ENCODE data around the gene ADH6. TPM values are rescaled to one million over a fixed set of nuclear protein-coding genes. Genes with fewer than 3 reads are reported as not detected.
"Not testable (repeated sequence)": the region's sequence is repeated elsewhere in the genome, so short reads cannot be mapped to it uniquely, and the experiment has no call there.

The ADH6 gene
- total RNA-seq, 1 donor from 2014 or later, result not detected

DNA sequence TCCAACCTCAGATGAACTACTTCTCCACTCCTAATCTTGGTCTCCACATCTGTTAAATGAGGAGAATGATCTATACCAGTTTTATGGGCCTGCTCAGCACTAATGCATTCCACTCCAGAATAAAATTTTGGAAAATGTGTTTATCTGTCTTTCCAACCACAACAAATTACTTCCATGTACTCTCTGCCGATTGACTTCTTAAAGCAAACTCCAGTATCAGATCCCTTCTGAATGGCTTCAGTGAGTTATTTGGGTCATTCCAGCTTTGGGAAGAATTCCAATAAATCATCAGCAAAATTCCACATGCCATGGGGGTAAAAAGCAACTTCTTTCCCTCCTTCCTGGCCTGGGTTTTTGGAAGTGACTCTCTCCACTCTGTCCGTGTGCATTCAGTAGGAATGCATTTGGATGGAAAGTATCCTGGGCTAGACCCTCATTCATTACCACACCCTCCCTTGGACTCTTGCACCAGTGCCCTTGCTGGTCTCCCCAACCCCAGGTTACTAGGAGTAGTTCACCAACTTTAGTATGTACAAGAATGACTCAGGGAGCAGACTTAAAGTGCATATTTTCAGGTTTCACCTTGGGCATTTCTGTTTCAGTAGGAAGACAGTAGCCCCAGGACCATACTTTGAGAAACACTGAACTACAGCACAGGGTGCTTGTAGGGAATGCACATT, 15.4 kb upstream of the ADH6 start:
- no peak for DNase-seq
- TF ChIP-seq, protein P1, sequence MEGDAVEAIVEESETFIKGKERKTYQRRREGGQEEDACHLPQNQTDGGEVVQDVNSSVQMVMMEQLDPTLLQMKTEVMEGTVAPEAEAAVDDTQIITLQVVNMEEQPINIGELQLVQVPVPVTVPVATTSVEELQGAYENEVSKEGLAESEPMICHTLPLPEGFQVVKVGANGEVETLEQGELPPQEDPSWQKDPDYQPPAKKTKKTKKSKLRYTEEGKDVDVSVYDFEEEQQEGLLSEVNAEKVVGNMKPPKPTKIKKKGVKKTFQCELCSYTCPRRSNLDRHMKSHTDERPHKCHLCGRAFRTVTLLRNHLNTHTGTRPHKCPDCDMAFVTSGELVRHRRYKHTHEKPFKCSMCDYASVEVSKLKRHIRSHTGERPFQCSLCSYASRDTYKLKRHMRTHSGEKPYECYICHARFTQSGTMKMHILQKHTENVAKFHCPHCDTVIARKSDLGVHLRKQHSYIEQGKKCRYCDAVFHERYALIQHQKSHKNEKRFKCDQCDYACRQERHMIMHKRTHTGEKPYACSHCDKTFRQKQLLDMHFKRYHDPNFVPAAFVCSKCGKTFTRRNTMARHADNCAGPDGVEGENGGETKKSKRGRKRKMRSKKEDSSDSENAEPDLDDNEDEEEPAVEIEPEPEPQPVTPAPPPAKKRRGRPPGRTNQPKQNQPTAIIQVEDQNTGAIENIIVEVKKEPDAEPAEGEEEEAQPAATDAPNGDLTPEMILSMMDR (IDR thresholded peaks at IDR 0.05), result no peak
- H3K4me3 Mint-ChIP-seq, result no peak overlapping the region
- no peak overlapping the region for H3K27ac Mint-ChIP-seq
- no peak for ATAC-seq (ENCODE audit: low read depth)
- peaks cover 10% of the 10 kb centered on the region for H3K9me3 Mint-ChIP-seq
- no peaks in the 10 kb centered on the region for H3K4me1 Mint-ChIP-seq
- peaks cover 2% of the 10 kb centered on the region for H3K27me3 Mint-ChIP-seq
- H3K36me3 Mint-ChIP-seq (ENCODE audit: low read depth), result no peaks in the 10 kb centered on the region
- CTCF ChIA-PET, result no interaction called here
- intact Hi-C loops (cut with micrococcal nuclease), result no loop called here
- POLR2A ChIA-PET, result no interaction called here

DNA sequence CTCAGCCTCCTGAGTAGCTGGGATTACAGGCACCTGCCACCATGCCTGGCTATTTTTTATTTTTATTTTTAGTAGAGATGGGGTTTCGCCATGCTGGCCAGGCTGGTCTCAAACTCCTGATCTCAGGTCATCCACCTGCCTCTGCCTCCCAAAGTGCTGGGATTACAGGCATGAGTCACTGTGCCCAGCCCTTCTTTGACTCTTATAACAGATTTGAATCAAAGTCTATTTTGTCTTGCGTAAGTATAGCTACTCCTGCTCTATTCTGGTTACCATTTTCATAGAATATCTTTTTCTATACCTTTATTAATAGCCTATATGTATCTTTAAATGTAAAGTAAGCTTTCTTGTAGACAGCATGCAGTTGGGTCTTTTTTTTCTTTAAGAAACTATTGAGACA, 14.4 kb upstream of the ADH6 start:
- H3K9me3 Mint-ChIP-seq, result peaks cover 12% of the 10 kb centered on the region
- H3K4me3 Mint-ChIP-seq; H3K27me3 Mint-ChIP-seq; intact Hi-C loops (cut with micrococcal nuclease); H3K27ac Mint-ChIP-seq; POLR2A ChIA-PET; ATAC-seq (ENCODE audit: low read depth); CTCF ChIA-PET; DNase-seq; H3K36me3 Mint-ChIP-seq (ENCODE audit: low read depth); H3K4me1 Mint-ChIP-seq: not testable (repeated sequence)

DNA sequence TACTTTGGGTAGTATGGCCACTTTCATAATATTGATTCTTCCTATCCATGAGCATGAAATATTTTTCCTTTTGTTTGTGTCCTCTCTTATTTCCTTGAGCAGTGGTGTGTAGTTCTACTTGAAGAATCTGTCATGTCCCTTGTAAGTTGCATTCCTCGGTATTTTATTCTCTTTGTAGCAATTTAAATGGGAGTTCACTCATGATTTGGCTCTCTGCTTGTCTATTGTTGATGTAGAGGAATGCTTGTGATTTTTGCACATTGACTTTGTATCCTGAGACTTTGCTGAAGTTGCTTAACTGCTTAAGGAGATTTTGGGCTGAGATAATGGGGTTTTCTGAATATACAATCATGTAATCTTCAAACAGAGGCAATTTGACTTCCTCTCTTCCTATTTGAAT, 9.7 kb upstream of the ADH6 start:
- POLR2A ChIA-PET; DNase-seq; intact Hi-C loops (cut with micrococcal nuclease); CTCF ChIA-PET; H3K27ac Mint-ChIP-seq; H3K4me1 Mint-ChIP-seq; ATAC-seq (ENCODE audit: low read depth); H3K36me3 Mint-ChIP-seq (ENCODE audit: low read depth); H3K4me3 Mint-ChIP-seq; H3K27me3 Mint-ChIP-seq: not testable (repeated sequence)
- H3K9me3 Mint-ChIP-seq, result peaks cover 20% of the 10 kb centered on the region

DNA sequence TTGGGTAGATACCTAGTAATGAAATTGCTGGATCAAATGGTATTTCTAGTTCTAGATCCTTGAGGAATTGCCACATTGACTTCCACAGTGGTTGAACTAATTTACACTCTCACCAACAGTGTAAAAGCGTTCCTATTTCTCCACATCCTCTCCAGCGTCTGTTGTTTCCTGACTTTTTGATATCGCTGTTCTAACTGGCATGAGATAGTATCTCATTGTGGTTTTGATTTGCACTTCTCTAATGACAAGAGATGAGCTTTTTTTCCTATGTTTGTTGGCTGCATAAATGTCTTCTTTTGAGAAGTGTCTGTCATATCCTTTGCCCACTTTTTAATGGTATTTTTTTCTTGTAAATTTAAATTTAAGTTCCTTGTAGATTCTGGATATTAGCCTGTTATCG, 8.6 kb upstream of the ADH6 start:
- H3K9me3 Mint-ChIP-seq, result peaks cover 20% of the 10 kb centered on the region
- intact Hi-C loops (cut with micrococcal nuclease); CTCF ChIA-PET; DNase-seq; H3K4me3 Mint-ChIP-seq; H3K27ac Mint-ChIP-seq; H3K27me3 Mint-ChIP-seq; ATAC-seq (ENCODE audit: low read depth); POLR2A ChIA-PET; H3K36me3 Mint-ChIP-seq (ENCODE audit: low read depth); H3K4me1 Mint-ChIP-seq: not testable (repeated sequence)

DNA sequence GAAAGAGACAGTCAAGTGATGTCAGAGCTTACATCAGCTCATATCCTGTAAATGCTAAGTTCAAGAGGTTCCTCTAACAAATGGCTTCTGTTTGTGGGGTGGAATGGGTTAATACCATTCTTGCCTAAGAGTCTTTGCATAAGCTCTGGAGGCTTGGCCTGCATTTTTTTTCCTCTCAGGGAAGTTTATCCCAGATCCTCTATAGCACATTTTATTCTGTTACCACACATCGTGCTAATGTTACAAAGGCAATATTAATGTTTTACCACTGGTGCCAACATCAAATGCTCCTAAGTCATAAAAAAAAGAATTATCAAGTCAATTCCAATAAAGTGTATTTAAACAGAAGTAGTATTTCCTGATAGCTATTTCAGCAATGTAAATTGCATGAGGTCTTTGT, 2.9 kb upstream of the ADH6 start:
- POLR2A ChIA-PET, result no interaction called here
- intact Hi-C loops (cut with micrococcal nuclease), result no loop called here
- Mint-ChIP-seq H3K4me3 (no peak overlapping the region), H3K27ac (no peak overlapping the region), H3K36me3 (ENCODE audit: low read depth) (no peaks in the 10 kb centered on the region), H3K4me1 (peaks cover 2% of the 10 kb centered on the region), H3K27me3 (no peaks in the 10 kb centered on the region), H3K9me3 (peaks cover 12% of the 10 kb centered on the region)
- TF ChIP-seq, protein P1 (IDR thresholded peaks at IDR 0.05), result no peak
- DNase-seq, result no peak
- ATAC-seq (ENCODE audit: low read depth), result no peak
- CTCF ChIA-PET, result no interaction called here

DNA sequence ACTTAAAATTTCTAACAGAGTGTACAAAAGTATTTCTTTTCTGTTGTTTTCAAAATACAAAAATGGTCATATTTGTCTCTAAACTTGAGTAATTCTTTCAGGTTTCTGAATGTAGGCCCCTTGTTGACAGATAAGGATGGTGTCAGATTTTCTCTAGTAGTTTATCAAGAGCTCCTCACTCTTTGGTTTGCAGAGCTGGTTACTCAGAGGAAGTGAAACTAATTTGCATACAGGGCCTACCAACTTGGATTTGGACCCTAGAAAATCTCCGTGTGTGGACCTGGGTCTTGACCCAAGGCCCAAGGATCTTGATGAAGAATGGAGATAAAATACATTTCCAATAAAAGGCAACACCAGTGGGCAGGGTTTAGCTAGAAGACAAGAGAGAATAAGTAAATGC, 433 bp upstream of the ADH6 start:
- no peaks in the 10 kb centered on the region for H3K36me3 Mint-ChIP-seq (ENCODE audit: low read depth)
- TF ChIP-seq, protein P1 (IDR thresholded peaks at IDR 0.05), result no peak
- H3K27ac Mint-ChIP-seq, result no peak overlapping the region
- no peak for DNase-seq
- H3K4me3 Mint-ChIP-seq, result no peak overlapping the region
- intact Hi-C loops (cut with micrococcal nuclease), result no loop called here
- no peak for ATAC-seq (ENCODE audit: low read depth)
- peaks cover 2% of the 10 kb centered on the region for H3K4me1 Mint-ChIP-seq
- ChIA-PET CTCF (no interaction called here), POLR2A (no interaction called here)
- H3K9me3 Mint-ChIP-seq, result peaks cover 6% of the 10 kb centered on the region
- H3K27me3 Mint-ChIP-seq, result no peaks in the 10 kb centered on the region

DNA sequence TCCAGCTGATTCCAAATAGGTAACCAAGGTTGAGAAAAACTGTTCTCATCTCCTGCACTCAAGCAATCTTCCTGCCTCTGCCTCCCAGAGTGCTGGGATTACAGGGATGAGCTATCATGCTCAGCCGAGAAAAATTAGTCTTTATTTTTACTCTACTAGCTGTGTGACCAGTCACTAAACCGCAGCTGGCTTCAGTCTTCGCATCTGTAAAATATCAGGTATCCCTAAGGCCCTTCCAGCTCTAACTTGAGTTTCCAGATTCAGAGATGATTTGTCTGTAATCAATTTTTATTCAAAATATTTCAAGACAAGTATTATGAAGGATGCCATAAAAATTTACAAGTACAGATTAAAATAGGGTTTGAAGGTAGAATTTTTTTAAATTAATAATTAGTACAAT, 3.5 kb downstream of the ADH6 start:
- CTCF ChIA-PET, result no interaction called here
- H3K36me3 Mint-ChIP-seq (ENCODE audit: low read depth), result no peaks in the 10 kb centered on the region
- TF ChIP-seq, protein P1 (IDR thresholded peaks at IDR 0.05), result no peak
- H3K27ac Mint-ChIP-seq, result no peak overlapping the region
- no peak overlapping the region for H3K4me3 Mint-ChIP-seq
- intact Hi-C loops (cut with micrococcal nuclease), result no loop called here
- H3K27me3 Mint-ChIP-seq, result no peaks in the 10 kb centered on the region
- no peak for DNase-seq
- peaks cover 5% of the 10 kb centered on the region for H3K9me3 Mint-ChIP-seq
- H3K4me1 Mint-ChIP-seq, result peaks cover 2% of the 10 kb centered on the region
- POLR2A ChIA-PET, result no interaction called here
- no peak for ATAC-seq (ENCODE audit: low read depth)
